ENCODE measurements around the gene FARP1.

FARP1 gene

GRCh38 chr13:98462241-98462882 is 319.5 kb downstream of the FARP1 start:
- no peak for DNase-seq (ENCODE audit: low read depth in 2 of 2)

- DNase-seq (ENCODE audit: low read depth in 2 of 2), result no peak
Observed at GRCh38 chr13:98462946-98463345, 320.1 kb downstream of the FARP1 start.

DNA sequence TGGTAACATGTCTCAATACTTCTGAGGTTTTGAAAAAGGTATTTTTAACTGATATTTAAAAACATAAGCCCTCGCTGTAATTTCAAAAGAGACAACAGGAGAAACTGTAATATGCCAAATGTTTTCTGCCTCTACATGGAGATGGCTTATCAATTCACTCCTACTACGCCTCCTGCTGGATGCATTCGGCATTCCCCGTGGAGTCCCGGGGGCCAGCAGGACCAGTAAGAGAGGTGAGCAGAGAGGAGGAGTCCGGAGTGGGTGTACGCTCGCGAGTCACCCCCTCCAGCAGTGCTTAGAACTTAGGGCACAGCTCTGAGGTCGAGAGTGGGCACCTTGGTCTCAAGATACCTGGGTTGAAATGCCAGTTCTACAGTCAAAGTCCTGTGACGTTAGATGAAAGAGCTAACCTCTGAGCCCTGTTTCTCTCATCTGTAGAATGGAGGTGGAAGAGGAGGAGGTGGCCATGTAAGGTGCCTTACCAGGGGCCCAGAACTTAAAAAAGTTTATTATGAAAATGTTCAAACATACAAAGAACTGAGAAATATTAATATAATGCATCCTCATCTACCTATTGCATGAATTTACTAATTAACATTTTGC is 323.8 kb downstream of the FARP1 start:
- DNase-seq (ENCODE audit: low read depth in 2 of 2), result no peak

DNA sequence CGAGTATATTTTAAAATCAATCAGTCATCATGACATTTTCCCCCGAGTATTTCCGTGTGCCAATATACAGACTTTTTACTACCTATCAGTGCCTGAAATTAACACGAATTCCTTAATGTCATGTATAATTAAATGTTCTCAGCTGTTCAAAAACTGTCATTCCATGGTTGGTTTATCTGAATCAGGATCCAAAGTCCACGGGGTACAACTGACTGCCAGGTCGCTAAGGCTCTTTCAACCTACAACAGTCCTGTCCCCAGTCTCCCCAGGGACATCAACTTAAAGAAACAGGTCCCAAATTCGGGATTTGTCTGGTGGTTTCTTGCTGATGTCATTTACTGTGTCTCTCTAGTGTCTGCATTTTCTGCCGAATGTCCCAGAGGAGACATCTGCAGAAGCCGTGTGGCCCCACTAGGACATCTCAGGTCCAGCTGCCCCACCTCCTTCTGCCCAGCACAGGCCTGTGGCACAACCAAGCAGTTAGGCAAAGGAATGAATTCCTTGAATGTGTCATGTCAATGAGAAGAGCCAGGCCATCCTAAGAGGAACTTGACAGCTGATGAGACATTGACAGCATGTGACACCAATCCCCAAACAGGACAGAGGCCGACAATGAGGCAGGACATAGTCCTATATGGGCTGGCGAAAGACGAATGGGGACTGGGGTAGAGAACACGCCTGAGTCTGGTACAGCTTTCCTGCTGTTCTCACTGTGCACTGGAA is 324.5 kb downstream of the FARP1 start:
- DNase-seq (ENCODE audit: low read depth in 2 of 2), result no peak

DNA sequence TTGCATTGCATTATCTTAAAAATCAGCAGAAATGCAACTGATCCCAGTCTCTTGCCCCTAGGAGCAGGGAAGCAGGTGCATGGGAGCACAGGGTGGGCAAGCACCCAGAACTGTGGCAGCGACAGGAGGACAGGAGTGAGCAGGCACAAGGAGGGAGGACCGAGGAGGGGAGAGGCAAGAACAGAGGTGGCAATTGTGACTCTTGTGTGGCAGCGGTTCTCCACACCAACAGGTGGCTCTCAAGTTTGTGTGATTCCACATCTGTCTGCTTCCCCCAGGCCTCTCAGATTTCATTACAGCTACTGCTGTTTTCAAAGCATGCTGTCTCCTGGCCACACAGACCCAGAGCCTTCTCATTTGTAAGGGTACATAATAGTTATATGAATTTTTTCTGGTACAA is 325.5 kb downstream of the FARP1 start:
- no peak for DNase-seq (ENCODE audit: low read depth in 2 of 2)

- DNase-seq (ENCODE audit: low read depth in 2 of 2), result no peak
Observed at GRCh38 chr13:98468929-98469328, 326.0 kb downstream of the FARP1 start.

GRCh38 chr13:98470920-98471319 is 328.0 kb downstream of the FARP1 start:
- DNase-seq (ENCODE audit: low read depth in 2 of 2), result no peak

DNA sequence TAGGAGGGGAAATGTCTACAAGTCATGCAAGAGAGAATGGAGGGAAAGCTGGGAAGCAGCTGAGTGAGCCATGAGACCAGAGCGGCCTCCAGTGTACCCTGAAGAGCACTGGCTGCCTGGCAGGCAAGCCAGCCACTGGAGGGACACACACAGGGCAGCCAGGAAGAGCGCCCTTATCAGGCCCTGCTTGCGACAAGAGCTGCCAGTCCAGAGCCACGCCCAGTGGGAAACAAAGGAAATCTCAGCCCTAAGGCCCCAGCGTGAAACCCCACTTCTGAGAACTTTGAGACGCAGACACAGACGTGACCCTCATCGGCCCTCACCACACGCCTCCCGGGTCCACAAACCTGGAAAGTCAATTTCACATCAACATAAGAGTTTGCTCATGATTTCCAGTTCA is 329.0 kb downstream of the FARP1 start:
- no peak for DNase-seq (ENCODE audit: low read depth in 2 of 2)

- no peak for DNase-seq (ENCODE audit: low read depth in 2 of 2)
Observed at GRCh38 chr13:98473135-98473787, 330.4 kb downstream of the FARP1 start.

GRCh38 chr13:98473788-98474144 is 330.9 kb downstream of the FARP1 start:
- DNase-seq (ENCODE audit: low read depth in 2 of 2), result no peak

GRCh38 chr13:98474292-98474691 is 331.4 kb downstream of the FARP1 start:
- no peak for DNase-seq (ENCODE audit: low read depth in 2 of 2)

- DNase-seq (ENCODE audit: low read depth in 2 of 2), result no peak
Observed at GRCh38 chr13:98474761-98475160, 331.9 kb downstream of the FARP1 start.

- no peak for DNase-seq (ENCODE audit: low read depth in 2 of 2)
Observed at GRCh38 chr13:98475522-98475921, 332.6 kb downstream of the FARP1 start.

DNA sequence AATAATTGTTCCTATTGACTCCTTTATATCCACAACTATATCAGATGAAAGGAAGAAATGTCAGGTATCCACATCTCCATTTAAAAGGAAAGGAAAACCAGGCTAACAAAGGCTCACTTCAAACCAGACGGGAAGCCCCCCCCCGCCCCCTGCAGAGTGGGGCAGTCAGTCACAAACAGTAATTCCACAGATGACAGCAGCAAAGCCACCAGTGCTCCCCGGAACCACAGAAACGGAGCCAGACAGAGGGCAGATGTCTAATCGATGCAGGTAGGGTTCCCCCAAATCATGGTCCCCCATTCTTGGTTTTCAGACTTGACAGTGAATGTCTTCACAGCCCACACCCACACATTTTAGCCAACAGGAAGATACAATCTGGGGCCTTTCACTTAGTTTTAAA is 333.2 kb downstream of the FARP1 start:
- DNase-seq (ENCODE audit: low read depth in 2 of 2), result no peak

GRCh38 chr13:98476538-98476966 is 333.7 kb downstream of the FARP1 start:
- DNase-seq (ENCODE audit: low read depth in 2 of 2), result peak; percentile 56 to 57

GRCh38 chr13:98478189-98479129 is 335.6 kb downstream of the FARP1 start:
- DNase-seq (ENCODE audit: low read depth in 2 of 2), result no peak

- no peak for DNase-seq (ENCODE audit: low read depth in 2 of 2)
Observed at GRCh38 chr13:98479496-98480003, 336.7 kb downstream of the FARP1 start.

DNA sequence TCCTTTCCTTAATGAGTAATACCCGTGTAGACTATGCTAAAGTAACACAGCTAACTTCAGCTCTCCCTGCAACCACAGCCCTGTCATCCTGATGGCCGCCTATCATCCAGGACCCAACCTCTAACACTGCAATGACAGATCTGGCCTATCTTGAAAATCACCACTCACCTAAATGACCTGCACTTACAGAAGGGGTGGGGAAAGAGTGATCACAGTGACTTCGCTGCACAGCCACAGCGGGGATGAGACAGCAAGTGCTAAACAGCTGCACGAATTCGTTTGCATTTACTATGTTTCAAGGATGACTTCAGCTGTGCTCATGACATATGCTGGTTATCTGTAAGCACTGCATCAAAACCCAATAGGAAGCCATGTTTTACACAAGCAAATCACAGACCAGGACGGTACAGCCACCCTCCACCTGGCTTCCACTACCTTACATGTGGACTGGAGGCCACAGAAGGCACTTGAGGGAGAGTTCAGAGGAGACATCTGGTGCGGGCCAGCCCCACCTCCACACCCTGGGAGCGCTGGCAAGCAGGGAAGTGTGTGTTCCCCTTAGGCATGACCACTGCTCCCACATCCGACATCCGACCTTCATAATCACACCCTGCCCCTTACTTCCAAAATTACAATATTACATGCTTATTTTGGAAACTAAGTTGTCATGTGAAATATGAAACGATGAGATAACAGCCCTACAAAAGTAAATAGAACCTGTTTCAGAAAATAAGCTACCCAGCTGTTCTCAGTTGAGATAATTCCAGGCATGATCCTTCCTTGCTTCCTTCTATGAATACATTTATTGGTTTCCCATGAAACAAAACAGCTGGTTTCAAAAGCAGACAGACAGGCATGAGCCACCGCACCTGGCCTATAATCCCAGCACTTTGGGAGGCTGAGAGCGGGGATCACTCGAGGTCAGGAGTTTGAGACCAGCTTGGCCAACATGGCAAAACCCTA is 338.3 kb downstream of the FARP1 start:
- DNase-seq (ENCODE audit: low read depth in 2 of 2), result no peak

DNA sequence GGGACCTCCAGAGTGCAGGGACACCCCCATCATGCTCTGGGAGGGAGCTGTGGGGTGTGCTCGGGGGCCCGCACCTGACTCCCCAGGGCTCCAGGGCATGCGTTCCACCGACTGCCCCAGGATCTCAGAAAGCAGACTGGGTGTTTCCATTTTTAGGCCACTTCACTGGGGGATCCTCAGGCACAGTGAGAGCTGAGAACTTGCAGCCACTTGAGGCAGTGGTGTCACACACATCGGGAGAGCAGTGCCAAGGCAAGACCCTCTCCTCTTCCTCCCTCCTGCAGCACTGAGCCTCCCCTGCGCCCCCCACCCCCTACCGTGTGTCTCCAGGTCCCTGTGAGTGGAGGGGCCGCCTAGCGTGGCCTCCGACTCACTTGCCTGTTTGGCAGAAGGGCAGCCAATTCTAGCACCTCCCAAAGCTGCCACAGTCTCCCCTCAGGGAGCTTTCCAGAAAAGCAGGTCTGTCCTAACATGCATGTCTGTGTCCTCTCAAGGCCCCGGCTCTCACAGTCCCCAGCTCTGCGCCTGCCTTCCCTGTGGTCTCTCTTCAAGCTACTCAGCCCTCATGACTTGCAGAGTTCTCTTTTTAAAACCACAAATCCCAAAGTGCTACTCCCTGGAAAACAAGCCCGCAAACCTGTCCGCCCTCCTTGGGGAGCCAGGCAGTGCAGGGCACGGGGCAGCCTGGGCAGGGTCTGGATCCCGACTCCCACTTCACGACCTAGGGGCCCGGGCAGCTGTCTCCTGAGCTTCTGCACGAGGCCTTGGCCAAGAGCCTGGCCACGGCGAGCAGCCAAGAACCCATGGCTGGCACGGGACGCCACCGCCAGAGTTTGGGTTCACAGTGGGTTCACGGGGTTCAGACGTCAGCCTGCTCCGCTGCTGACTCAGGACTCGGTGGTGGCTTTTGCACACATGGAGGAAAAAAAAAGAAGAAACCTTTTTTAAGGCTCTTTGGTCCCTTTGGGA is 339.9 kb downstream of the FARP1 start:
- no peak for DNase-seq (ENCODE audit: low read depth in 2 of 2)
